Anterior cingulate cortex (tissue), 58 donors: ENCODE results near the gene CRELD2.

ENCODE experiments used
- DNase-seq, 58 donors: peaks; one replicate each; lab custom pipeline; 2025; lab: John Stamatoyannopoulos, UW

CRELD2 gene

DNA sequence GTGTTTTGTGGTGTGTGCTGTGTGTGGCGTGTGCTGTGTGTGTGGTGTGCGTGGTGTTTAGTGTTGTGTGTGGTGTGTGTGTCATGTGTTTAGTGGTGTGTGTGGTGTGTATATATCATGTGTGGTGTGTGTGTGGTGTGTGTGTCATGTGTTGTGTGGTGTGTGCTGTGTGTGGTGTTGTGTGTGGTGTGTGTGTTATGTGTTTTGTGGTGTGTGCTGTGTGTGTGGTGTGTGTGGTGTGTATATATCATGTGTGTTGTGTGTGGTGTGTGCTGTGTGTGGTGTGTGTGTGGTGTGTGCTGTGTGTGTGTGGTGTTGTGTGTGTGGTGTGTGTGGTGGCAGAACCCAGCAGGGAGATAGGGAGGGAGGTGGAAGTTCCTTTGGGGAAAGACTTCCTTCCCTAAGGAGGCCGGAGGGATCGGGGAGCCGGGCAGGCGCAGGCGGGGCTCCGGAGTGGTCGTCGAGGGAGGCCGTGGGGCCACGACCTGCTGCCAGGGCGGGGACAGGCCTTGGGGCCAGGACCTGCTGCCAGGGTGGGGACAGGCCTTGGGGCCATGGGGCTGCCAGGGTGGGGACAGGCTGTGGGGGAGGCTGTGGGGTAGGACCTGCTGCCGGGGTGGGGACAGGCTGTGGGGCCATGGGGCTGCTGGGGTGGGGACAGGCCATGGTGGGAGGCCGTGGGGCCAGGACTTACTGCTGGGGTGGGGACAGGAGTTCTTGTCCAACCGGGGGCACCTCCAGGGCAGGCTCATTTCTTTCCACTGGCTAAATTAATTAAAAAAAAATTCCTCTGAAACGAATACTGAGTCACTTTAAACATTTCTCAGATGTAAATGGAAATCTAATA is 57.3 kb downstream of the CRELD2 start:
- DNase-seq: no peak

GRCh38 chr22:49976439-49977175 is 58.2 kb downstream of the CRELD2 start:
- DNase-seq: peak in 1 of 58 donors; percentile 38
